Gastrocnemius medialis (tissue), 4 donors: Measurements from ENCODE around the gene SEMA6D. TPM values are rescaled to one million over a fixed set of nuclear protein-coding genes. Genes with fewer than 3 reads are reported as not detected.
A peak's percentile ranks its signal among the peaks of the same experiment; 100 is the strongest.

ENCODE experiments used
- ATAC-seq, 2 donors: fragments of 150-250 bp; one replicate each; pipeline ENCODE4 v1.9.1; 2016
- DNase-seq, 2 donors: peaks; one replicate each; pipeline ENCODE4 v3.0.0-alpha.2; 2019
- H3K27ac ChIP-seq, 4 donors: fragments of 200-600 bp; sonication (generic); 1 replicate in 1 of 4; 2 replicates in 3 of 4; pipeline ENCODE4 v1.5.1; 2016 to 2018; ENCODE audit warnings: mild to moderate bottlenecking in 2 of 4, moderate library complexity in 1 of 4
- H3K27me3 ChIP-seq, 3 donors: fragments of 200-600 bp; sonication (generic) in 2 of 3; 1 replicate in 1 of 3; 2 replicates in 2 of 3; pipeline versions ENCODE4 v1.5.1 to v1.6.0; 2016 to 2019; ENCODE audit warnings: mild to moderate bottlenecking in 1 of 3, moderate library complexity in 1 of 3
- H3K36me3 ChIP-seq, 2 donors: fragments of 200-600 bp; sonication (generic) in 1 of 2; one replicate each; pipeline ENCODE4 v1.5.1; 2017 to 2018
- H3K4me1 ChIP-seq, 2 donors: fragments of 200-600 bp; sonication (generic) in 1 of 2; one replicate each; pipeline ENCODE4 v1.5.1; 2016 to 2017; ENCODE audit warnings: mild to moderate bottlenecking in 2 of 2
- H3K4me3 ChIP-seq, 4 donors: fragments of 200-600 bp; sonication (generic) in 3 of 4; 1 replicate in 1 of 4; 2 replicates in 3 of 4; pipeline ENCODE4 v1.5.1; 2016 to 2019; ENCODE audit warnings: mild to moderate bottlenecking in 2 of 4
- H3K9me3 ChIP-seq, 3 donors: fragments of 200-600 bp; sonication (generic) in 2 of 3; 1 replicate in 1 of 3; 2 replicates in 2 of 3; pipeline ENCODE4 v1.5.1; 2016 to 2019
- CTCF ChIP-seq, 5 experiments: fragments of 450-650 bp in 3 of 5; fragments of 200-600 bp in 2 of 5; sonication (generic) in 2 of 5; IDR thresholded peaks in 4 of 5; conservative IDR thresholded peaks in 1 of 5; 1 replicate in 4 of 5; 2 replicates in 1 of 5; pipeline ENCODE4 v1.5.1; 2016 to 2019; ENCODE audit warnings: antibody characterized with exemption in 5 of 5, mild to moderate bottlenecking in 3 of 5, moderate library complexity in 3 of 5
- POLR2A ChIP-seq, 2 donors: fragments of 450-650 bp; IDR thresholded peaks; one replicate each; pipeline ENCODE4 v1.6.1; 2017; ENCODE audit warnings: antibody characterized with exemption in 2 of 2, mild to moderate bottlenecking in 2 of 2, moderate library complexity in 2 of 2
- in situ Hi-C, 4 donors: fragments of 200-750 bp; cut with MboI; loops; one replicate each; pipeline versions ENCODE4 v1.15.0 to v1.8.0; 2017; ENCODE audit warnings: low sequenced_read_pairs in 4 of 4
- intact Hi-C: fragments of 100-400 bp; cut with DNase I; formaldehyde crosslinking; loops from one replicate; pipeline ENCODE4 v1.15.1; 2023; ENCODE audit warnings: low total_unique reads
- total RNA-seq, 4 donors: library from RNA; depleted of rRNA; stranded (reverse); fragments of >200 nt; gene quantifications; one replicate each; pipeline versions ENCODE4 v1.1.0 to v1.2.3, GENCODE V29; 2016

Gene SEMA6D
- total RNA-seq, 4 donors from 2014 or later: 0.97 to 5.9 (median 2.7) TPM

GRCh38 chr15:47711655-47712054 is 5.7 kb upstream of the SEMA6D start:
- H3K4me3 ChIP-seq: no peak overlapping the region
- peaks cover 3 to 4% of the 10 kb centered on the region in 2 donors for H3K4me1 ChIP-seq
- no peaks in the 10 kb centered on the region for H3K27me3 ChIP-seq
- intact Hi-C loops (loop anchor here (1.0 to 10.0 kb wide), 2 partner anchors 277 to 623 kb away; partner anchors contain the start of gene DUT), in situ Hi-C loops (loop anchor here in 3 of 4 donors (25.0 kb wide), 2 partner anchors 276 to 524 kb away; no protein-coding TSS in a partner anchor)
- TF ChIP-seq POLR2A (IDR thresholded peaks at IDR 0.05) (no peak), CTCF (IDR thresholded peaks at IDR 0.05 in 4 of 5, conservative IDR thresholded peaks at IDR 0.05 in 1 of 5) (peak; percentile 31 to 66 (median 40))
- ATAC-seq (no peak), DNase-seq (no peak)
- H3K9me3 ChIP-seq: no peaks in the 10 kb centered on the region
- H3K36me3 ChIP-seq: no peaks in the 10 kb centered on the region
- no peak overlapping the region for H3K27ac ChIP-seq

- peaks cover 15% of the 10 kb centered on the region in 2 donors for H3K4me1 ChIP-seq
- in situ Hi-C loops: loop anchor here in 3 of 4 donors (25.0 kb wide), 2 partner anchors 272 to 528 kb away; no protein-coding TSS in a partner anchor
- H3K27ac ChIP-seq: no peak overlapping the region
- DNase-seq (no peak), ATAC-seq (no peak)
- no peak overlapping the region for H3K4me3 ChIP-seq
- no peaks in the 10 kb centered on the region for H3K27me3 ChIP-seq
- H3K36me3 ChIP-seq: no peaks in the 10 kb centered on the region
- TF ChIP-seq CTCF (IDR thresholded peaks at IDR 0.05 in 4 of 5, conservative IDR thresholded peaks at IDR 0.05 in 1 of 5) (no peak), POLR2A (IDR thresholded peaks at IDR 0.05) (no peak)
- no peaks in the 10 kb centered on the region for H3K9me3 ChIP-seq
- intact Hi-C loops: loop anchor here (5.0 to 10.0 kb wide), 2 partner anchors 518 to 619 kb away; partner anchors contain the start of gene DUT
These were observed 1.9 kb upstream of the SEMA6D start for GRCh38 chr15:47715402-47715801.

DNA sequence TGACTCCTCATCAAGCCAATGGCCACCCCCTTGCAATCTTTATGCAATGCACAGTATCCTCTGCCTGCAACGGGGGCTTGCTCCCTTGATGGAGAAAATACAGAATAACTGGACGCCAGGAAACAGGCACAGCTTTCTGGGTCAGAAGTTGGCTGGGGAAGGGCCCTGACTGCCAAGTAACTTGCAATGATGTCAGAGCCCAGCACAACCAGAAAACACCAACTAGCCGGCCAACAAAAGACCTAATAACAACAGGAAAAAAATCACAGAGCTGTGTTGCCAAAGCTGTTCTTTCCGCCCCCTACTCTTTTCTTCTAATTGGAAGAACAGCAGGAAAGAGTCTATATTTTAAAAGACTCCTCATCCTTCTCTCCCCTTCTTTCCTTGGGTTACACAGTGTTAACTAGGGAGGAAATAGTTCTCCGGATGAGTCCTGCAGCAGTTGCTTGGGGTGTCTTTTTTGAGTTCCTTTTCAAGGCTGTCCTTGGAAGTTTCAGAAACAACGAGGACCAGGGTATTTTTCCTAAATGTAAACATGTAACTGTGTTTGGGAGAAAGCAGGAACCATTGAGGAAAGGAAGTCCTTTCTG is 1.4 kb upstream of the SEMA6D start:
- in situ Hi-C loops: loop anchor here in 3 of 4 donors (25.0 kb wide), 2 partner anchors 271 to 529 kb away; no protein-coding TSS in a partner anchor

GRCh38 chr15:47716516-47716915 is 789 bp upstream of the SEMA6D start:
- ATAC-seq (no peak), DNase-seq (no peak)
- TF ChIP-seq POLR2A (IDR thresholded peaks at IDR 0.05) (no peak), CTCF (IDR thresholded peaks at IDR 0.05 in 4 of 5, conservative IDR thresholded peaks at IDR 0.05 in 1 of 5) (no peak)
- in situ Hi-C loops: loop anchor here in 3 of 4 donors (25.0 kb wide), 2 partner anchors 271 to 529 kb away; no protein-coding TSS in a partner anchor
- Histone ChIP-seq H3K27me3 (no peaks in the 10 kb centered on the region), H3K36me3 (no peaks in the 10 kb centered on the region), H3K27ac (peak overlapping the region; percentile 88 to 96 (median 94)), H3K4me3 (peak overlapping the region; percentile 77 to 89 (median 85)), H3K4me1 (peaks cover 26% of the 10 kb centered on the region in 2 donors), H3K9me3 (no peaks in the 10 kb centered on the region)
- intact Hi-C loops: loop anchor here (5.0 to 10.0 kb wide), 2 partner anchors 519 to 618 kb away; partner anchors contain the start of gene DUT

More for the DNA sequence above, 1.4 kb upstream of the SEMA6D start:
- Histone ChIP-seq H3K27ac (peak overlapping the region in 2 of 4 donors; percentile 5 to 93), H3K9me3 (no peaks in the 10 kb centered on the region), H3K4me3 (no peak overlapping the region), H3K27me3 (no peaks in the 10 kb centered on the region), H3K36me3 (no peaks in the 10 kb centered on the region), H3K4me1 (peaks cover 20% of the 10 kb centered on the region in 2 donors)
- ATAC-seq: no peak
- no peak for DNase-seq
- intact Hi-C loops: loop anchor here (5.0 to 10.0 kb wide), 2 partner anchors 519 to 619 kb away; partner anchors contain the start of gene DUT
- TF ChIP-seq CTCF (IDR thresholded peaks at IDR 0.05 in 4 of 5, conservative IDR thresholded peaks at IDR 0.05 in 1 of 5): no peak
- no peak for TF ChIP-seq POLR2A (IDR thresholded peaks at IDR 0.05)
